Suppressor macrophage treated with lipopolysaccharide for 1 hour (primary cell): Measurements from ENCODE around the gene COA3.
A peak's percentile ranks its signal among the peaks of the same experiment; 100 is the strongest.
"Not testable (repeated sequence)": the region's sequence is repeated elsewhere in the genome, so short reads cannot be mapped to it uniquely, and the experiment has no call there.

Experiments
- DNase-seq, 3 donors: peaks; one replicate each; pipeline ENCODE4 v3.0.0-alpha.2; 2020 to 2022

The COA3 gene

GRCh38 chr17:42780851-42781638 lies 17.5 kb downstream of the COA3 start:
- DNase-seq = no peak

- DNase-seq = no peak
Observed at GRCh38 chr17:42779936-42780850, 18.3 kb downstream of the COA3 start, which contains the start of gene WNK4. Gene WNK4 (plus strand): TSS chr17:42780610. CDS start chr17:42780699, 89 bp downstream.

- no peak for DNase-seq
Observed at GRCh38 chr17:42779304-42779935, 19.1 kb downstream of the COA3 start.

GRCh38 chr17:42778570-42778969 lies 19.9 kb downstream of the COA3 start:
- DNase-seq = no peak

- DNase-seq = peak; percentile 75 to 91 (median 91)
Observed at GRCh38 chr17:42775534-42776098, 22.9 kb downstream of the COA3 start.

- no peak for DNase-seq
Observed at GRCh38 chr17:42774066-42774745, 24.3 kb downstream of the COA3 start.

- peak; percentile 87 to 90 (median 89) for DNase-seq
Observed at GRCh38 chr17:42773290-42774035, 25.0 kb downstream of the COA3 start, which contains the start of gene VPS25. Gene VPS25 (plus strand): TSS chr17:42773449. CDS start chr17:42773476, 27 bp downstream.

GRCh38 chr17:42772945-42773289 lies 25.6 kb downstream of the COA3 start:
- DNase-seq = no peak

- DNase-seq = not testable (repeated sequence)
Observed at GRCh38 chr17:42769964-42770363, 28.5 kb downstream of the COA3 start.

- not testable (repeated sequence) for DNase-seq
Observed at GRCh38 chr17:42768006-42768405, 30.5 kb downstream of the COA3 start.

- DNase-seq = no peak
Observed at GRCh38 chr17:42767512-42767911, 31.0 kb downstream of the COA3 start.

GRCh38 chr17:42766124-42766523 lies 32.4 kb downstream of the COA3 start:
- no peak for DNase-seq

- DNase-seq = no peak
Observed at GRCh38 chr17:42761638-42762037, 36.9 kb downstream of the COA3 start.

- DNase-seq = peak in 2 of 3 donors; percentile 32 to 71
Observed at GRCh38 chr17:42760652-42761581, 37.6 kb downstream of the COA3 start, which contains the start of gene RAMP2. Gene RAMP2 (plus strand): TSS chr17:42761227. CDS start chr17:42761262, 35 bp downstream.

- peak; percentile 78 to 88 (median 86) for DNase-seq
Observed at GRCh38 chr17:42759982-42760651, 38.4 kb downstream of the COA3 start.

- DNase-seq = no peak
Observed at GRCh38 chr17:42754782-42755181, 43.7 kb downstream of the COA3 start.

GRCh38 chr17:42751628-42752027 lies 46.9 kb downstream of the COA3 start:
- no peak for DNase-seq

GRCh38 chr17:42750739-42751344 lies 47.7 kb downstream of the COA3 start:
- DNase-seq = peak; percentile 45 to 64 (median 50)
